Urothelium cell line (cell line): ENCODE results near the gene ZCWPW2.

ENCODE experiments used
- DNase-seq: peaks from one replicate; pipeline ENCODE4 v3.0.0; 2011; ENCODE audit warnings: low spot score, mixed read lengths
- FAIRE-seq: peaks from 2 replicates; lab custom pipeline; 2011; peaks lifted over from hg19 to GRCh38; lab: Jason Lieb, UNC

Gene ZCWPW2

GRCh38 chr3:28349469-28350000 is 1.0 kb downstream of the ZCWPW2 start:
- no peak for DNase-seq
- no peak for FAIRE-seq

- DNase-seq (no peak), FAIRE-seq (no peak)
These were observed 27.9 kb downstream of the ZCWPW2 start for GRCh38 chr3:28376424-28376823.

GRCh38 chr3:28386049-28386448 is 37.5 kb downstream of the ZCWPW2 start:
- DNase-seq (no peak), FAIRE-seq (no peak)

- no peak for FAIRE-seq
- DNase-seq: no peak
These were observed 40.5 kb downstream of the ZCWPW2 start for GRCh38 chr3:28388978-28389377.

GRCh38 chr3:28399206-28399605 is 50.7 kb downstream of the ZCWPW2 start:
- no peak for FAIRE-seq
- no peak for DNase-seq

GRCh38 chr3:28406241-28406640 is 57.7 kb downstream of the ZCWPW2 start:
- DNase-seq (no peak), FAIRE-seq (no peak)

- FAIRE-seq (no peak), DNase-seq (no peak)
These were observed 100.9 kb downstream of the ZCWPW2 start for GRCh38 chr3:28449398-28449797.

- FAIRE-seq: no peak
- DNase-seq: no peak
These were observed 114.3 kb downstream of the ZCWPW2 start for GRCh38 chr3:28462866-28463265.

- DNase-seq: no peak
- FAIRE-seq: no peak
These were observed 118.9 kb downstream of the ZCWPW2 start for GRCh38 chr3:28467414-28467813.

- FAIRE-seq (no peak), DNase-seq (peak; percentile 18)
These were observed 127.7 kb downstream of the ZCWPW2 start for GRCh38 chr3:28476194-28476593.

- DNase-seq (no peak), FAIRE-seq (no peak)
These were observed 128.2 kb downstream of the ZCWPW2 start for GRCh38 chr3:28476764-28477163.

GRCh38 chr3:28485164-28485563 is 136.6 kb downstream of the ZCWPW2 start:
- FAIRE-seq (no peak), DNase-seq (no peak)

GRCh38 chr3:28495301-28495700 is 146.8 kb downstream of the ZCWPW2 start:
- FAIRE-seq (no peak), DNase-seq (no peak)

- DNase-seq: no peak
- FAIRE-seq: no peak
These were observed 153.9 kb downstream of the ZCWPW2 start for GRCh38 chr3:28502397-28502937.

- no peak for DNase-seq
- FAIRE-seq: no peak
These were observed 156.5 kb downstream of the ZCWPW2 start for GRCh38 chr3:28504976-28505375.

GRCh38 chr3:28521663-28522062 is 173.1 kb downstream of the ZCWPW2 start:
- no peak for DNase-seq
- no peak for FAIRE-seq

- FAIRE-seq: no peak
- DNase-seq: no peak
These were observed 193.8 kb downstream of the ZCWPW2 start for GRCh38 chr3:28542351-28542750.

GRCh38 chr3:28544236-28544635 is 195.7 kb downstream of the ZCWPW2 start:
- DNase-seq: no peak
- FAIRE-seq: no peak

GRCh38 chr3:28544831-28545230 is 196.3 kb downstream of the ZCWPW2 start:
- FAIRE-seq (no peak), DNase-seq (no peak)

- DNase-seq (no peak), FAIRE-seq (no peak)
These were observed 199.2 kb downstream of the ZCWPW2 start for GRCh38 chr3:28547677-28548076.

GRCh38 chr3:28553175-28553574 is 204.7 kb downstream of the ZCWPW2 start:
- no peak for DNase-seq
- no peak for FAIRE-seq

- no peak for FAIRE-seq
- DNase-seq: no peak
These were observed 207.7 kb downstream of the ZCWPW2 start for GRCh38 chr3:28556195-28556594.

GRCh38 chr3:28564211-28564610 is 215.7 kb downstream of the ZCWPW2 start:
- FAIRE-seq (no peak), DNase-seq (no peak)
